Measurements from ENCODE around the gene LRP2.

LRP2 gene

DNA sequence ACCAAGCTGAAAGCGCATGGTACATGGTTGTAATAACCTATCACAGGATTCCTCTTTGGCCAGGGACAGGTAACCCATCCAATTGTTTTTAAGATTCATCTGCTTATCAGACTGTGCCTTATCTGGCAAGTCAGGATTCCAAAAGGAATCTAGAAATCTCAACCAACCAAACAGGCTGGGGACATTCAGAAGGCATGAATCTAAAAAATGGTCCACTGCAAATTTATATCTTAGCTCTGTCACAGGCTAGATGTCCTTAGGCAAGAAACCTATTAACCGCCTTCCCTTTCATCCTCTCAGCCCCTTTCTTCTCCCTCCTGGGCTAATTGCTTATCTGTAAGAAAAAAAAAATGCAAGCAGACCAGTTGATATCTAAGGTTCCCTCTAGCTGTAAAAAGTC, 4.3 kb downstream of the LRP2 start:
- Histone ChIP-seq H3K36me3 (replicated peaks) (no peaks in the 10 kb centered on the region), H3K27me3 (replicated peaks) (peaks cover 26% of the 10 kb centered on the region), H3K27ac (no peak overlapping the region), H3K4me3 (ENCODE audit: low read depth, low read length) (no peak overlapping the region)
- in situ Hi-C loops (cut with HindIII; ENCODE audit: low pct_ligation_motif_present, low sequenced_read_pairs), result no loop called here
- DNase-seq, result no peak
- TF ChIP-seq, protein P1, sequence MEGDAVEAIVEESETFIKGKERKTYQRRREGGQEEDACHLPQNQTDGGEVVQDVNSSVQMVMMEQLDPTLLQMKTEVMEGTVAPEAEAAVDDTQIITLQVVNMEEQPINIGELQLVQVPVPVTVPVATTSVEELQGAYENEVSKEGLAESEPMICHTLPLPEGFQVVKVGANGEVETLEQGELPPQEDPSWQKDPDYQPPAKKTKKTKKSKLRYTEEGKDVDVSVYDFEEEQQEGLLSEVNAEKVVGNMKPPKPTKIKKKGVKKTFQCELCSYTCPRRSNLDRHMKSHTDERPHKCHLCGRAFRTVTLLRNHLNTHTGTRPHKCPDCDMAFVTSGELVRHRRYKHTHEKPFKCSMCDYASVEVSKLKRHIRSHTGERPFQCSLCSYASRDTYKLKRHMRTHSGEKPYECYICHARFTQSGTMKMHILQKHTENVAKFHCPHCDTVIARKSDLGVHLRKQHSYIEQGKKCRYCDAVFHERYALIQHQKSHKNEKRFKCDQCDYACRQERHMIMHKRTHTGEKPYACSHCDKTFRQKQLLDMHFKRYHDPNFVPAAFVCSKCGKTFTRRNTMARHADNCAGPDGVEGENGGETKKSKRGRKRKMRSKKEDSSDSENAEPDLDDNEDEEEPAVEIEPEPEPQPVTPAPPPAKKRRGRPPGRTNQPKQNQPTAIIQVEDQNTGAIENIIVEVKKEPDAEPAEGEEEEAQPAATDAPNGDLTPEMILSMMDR (IDR thresholded peaks at IDR 0.05; ENCODE audit: low read depth, low read length, missing control alignments), result no peak

DNA sequence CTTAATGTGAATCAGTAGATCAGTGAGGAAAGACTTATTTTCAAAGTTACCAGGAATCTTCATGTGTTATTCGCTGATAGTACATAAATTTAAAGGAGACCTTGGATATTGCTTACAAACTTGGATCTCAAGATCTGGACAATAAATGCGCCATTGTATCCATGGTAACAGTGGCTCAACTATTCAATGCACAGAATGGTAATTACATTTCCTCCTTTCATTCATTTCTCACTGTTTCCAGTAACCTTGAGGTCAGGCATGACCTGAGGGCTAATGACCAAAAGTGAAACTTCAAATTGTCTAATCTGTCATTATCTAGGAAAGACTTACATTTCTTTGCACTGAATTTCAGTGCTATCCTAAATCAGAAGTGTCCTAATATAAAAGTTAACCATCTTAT, 8.1 kb downstream of the LRP2 start:
- DNase-seq, result no peak
- in situ Hi-C loops (cut with HindIII; ENCODE audit: low pct_ligation_motif_present, low sequenced_read_pairs), result no loop called here
- no peak overlapping the region for H3K27ac ChIP-seq
- no peaks in the 10 kb centered on the region for H3K36me3 ChIP-seq (replicated peaks)
- no peaks in the 10 kb centered on the region for H3K27me3 ChIP-seq (replicated peaks)
- TF ChIP-seq, protein P1 (IDR thresholded peaks at IDR 0.05; ENCODE audit: low read depth, low read length, missing control alignments), result no peak
- H3K4me3 ChIP-seq (ENCODE audit: low read depth, low read length), result no peak overlapping the region

DNA sequence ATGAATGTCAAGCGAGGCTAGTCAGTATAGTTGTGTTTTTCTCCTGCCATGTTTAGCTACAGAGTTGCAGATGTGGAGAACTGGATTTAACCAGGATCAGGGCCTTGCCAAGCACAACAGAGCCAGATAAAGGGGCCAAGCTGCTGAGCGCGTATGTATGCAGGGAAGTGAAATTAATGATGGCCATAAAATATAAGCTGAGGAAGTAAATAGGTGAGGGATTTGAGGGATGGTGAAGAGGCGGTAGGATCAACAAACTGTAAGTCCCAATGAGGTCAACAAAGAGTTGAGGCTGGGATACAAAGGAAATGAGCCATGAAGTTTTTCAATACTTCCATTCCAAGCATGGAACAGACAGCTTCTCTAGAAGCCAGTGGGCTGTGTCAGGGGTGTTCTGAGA, 10.6 kb downstream of the LRP2 start:
- no peak for DNase-seq
- Histone ChIP-seq H3K27me3 (replicated peaks) (no peaks in the 10 kb centered on the region), H3K4me3 (ENCODE audit: low read depth, low read length) (no peak overlapping the region), H3K36me3 (replicated peaks) (no peaks in the 10 kb centered on the region), H3K27ac (no peak overlapping the region)
- TF ChIP-seq, protein P1 (IDR thresholded peaks at IDR 0.05; ENCODE audit: low read depth, low read length, missing control alignments), result no peak
- in situ Hi-C loops (cut with HindIII; ENCODE audit: low pct_ligation_motif_present, low sequenced_read_pairs), result no loop called here

DNA sequence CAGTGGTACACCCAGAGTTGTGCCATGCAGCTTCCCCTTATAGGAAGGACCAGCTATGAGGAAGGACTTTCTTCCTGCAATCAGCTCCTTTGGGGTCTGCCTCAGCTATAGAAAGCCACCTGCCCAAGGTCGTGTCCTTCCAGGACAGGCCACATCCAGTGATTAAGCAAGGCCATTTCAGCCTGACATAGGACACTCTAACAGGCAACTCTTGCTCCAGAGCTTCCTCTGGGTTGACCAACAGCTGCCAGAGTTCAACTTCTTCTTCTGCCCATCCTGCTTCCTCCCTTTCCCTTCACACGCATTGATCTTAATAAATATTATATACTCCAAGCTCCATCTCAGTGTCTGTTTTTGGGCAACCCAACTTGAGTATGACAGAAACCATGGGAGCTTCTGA, 12.8 kb downstream of the LRP2 start:
- no peak overlapping the region for H3K27ac ChIP-seq
- TF ChIP-seq, protein P1 (IDR thresholded peaks at IDR 0.05; ENCODE audit: low read depth, low read length, missing control alignments), result no peak
- H3K27me3 ChIP-seq (replicated peaks), result no peaks in the 10 kb centered on the region
- DNase-seq, result no peak
- in situ Hi-C loops (cut with HindIII; ENCODE audit: low pct_ligation_motif_present, low sequenced_read_pairs), result no loop called here
- H3K36me3 ChIP-seq (replicated peaks), result no peaks in the 10 kb centered on the region
- no peak overlapping the region for H3K4me3 ChIP-seq (ENCODE audit: low read depth, low read length)

DNA sequence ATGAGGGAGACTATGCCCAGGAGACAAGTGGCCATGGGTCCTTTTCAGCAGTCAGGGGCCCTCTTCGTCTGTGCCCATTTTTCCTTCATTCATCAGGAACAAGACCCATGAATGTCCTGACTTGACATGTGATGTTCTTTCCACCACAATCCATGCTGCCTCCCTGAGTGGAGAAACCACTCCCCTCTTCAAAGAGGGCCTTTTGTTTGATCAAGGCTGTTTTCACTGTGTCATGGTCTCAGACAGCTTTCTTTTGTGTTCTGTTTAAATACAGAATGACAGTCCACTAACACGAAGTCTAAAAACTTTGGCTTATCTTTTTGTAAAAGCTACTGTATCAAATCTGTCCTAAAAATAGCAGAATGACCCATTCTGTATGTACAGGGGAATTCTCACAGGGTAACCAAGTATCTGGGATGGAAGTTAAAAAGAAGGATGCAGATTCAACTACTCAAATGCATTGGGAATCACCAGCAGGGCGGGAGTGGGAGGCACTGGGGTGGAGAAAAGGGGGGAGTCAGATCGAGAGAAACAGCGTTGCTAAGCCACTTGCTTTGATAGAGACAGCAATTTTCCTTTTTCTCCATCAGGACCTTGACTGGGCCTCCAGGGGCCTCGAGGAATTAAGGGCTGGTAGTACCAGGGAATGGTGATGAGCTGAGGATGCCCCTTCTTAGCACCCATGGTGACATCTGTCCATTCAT, 13.9 kb downstream of the LRP2 start:
- TF ChIP-seq, protein P1 (IDR thresholded peaks at IDR 0.05; ENCODE audit: low read depth, low read length, missing control alignments), result no peak
- Histone ChIP-seq H3K27ac (no peak overlapping the region), H3K36me3 (replicated peaks) (no peaks in the 10 kb centered on the region), H3K4me3 (ENCODE audit: low read depth, low read length) (no peak overlapping the region), H3K27me3 (replicated peaks) (no peaks in the 10 kb centered on the region)
- no peak for DNase-seq
- in situ Hi-C loops (cut with HindIII; ENCODE audit: low pct_ligation_motif_present, low sequenced_read_pairs), result no loop called here
